Memory B cell (primary cell): Measurements from ENCODE around the gene SKI.
A peak's percentile ranks its signal among the peaks of the same experiment; 100 is the strongest.
"Not testable (repeated sequence)": the region's sequence is repeated elsewhere in the genome, so short reads cannot be mapped to it uniquely, and the experiment has no call there.

Source experiments
- ATAC-seq: fragments of 150-1000 bp; cut with Tn5 transposase; 2 replicates; pipeline ENCODE4 v1.10.0; 2021; ENCODE audit warnings: low read depth, mild to moderate bottlenecking, moderate library complexity
- DNase-seq, 2 donors: peaks; one replicate each; pipeline ENCODE4 v3.0.0; 2022; ENCODE audit warnings: low spot score in 2 of 2
- H3K27ac Mint-ChIP-seq: one replicate; pipeline ENCODE4 v1.8.0; 2022; ENCODE audit warnings: mild to moderate bottlenecking, moderate library complexity, mixed read lengths
- H3K27me3 Mint-ChIP-seq: one replicate; pipeline ENCODE4 v1.8.0; 2022; ENCODE audit warnings: mixed read lengths
- H3K36me3 Mint-ChIP-seq: one replicate; pipeline ENCODE4 v1.8.0; 2022; ENCODE audit warnings: mild to moderate bottlenecking, mixed read lengths
- H3K4me1 Mint-ChIP-seq: one replicate; pipeline ENCODE4 v1.8.0; 2022; ENCODE audit warnings: mixed read lengths
- H3K4me3 Mint-ChIP-seq: one replicate; pipeline ENCODE4 v1.8.0; 2022; ENCODE audit warnings: mild to moderate bottlenecking, moderate library complexity, mixed read lengths
- H3K9me3 Mint-ChIP-seq: one replicate; pipeline ENCODE4 v1.8.0; 2022; ENCODE audit warnings: mixed read lengths

Gene SKI

GRCh38 chr1:2257245-2257627 is 29.1 kb downstream of the SKI start:
- Mint-ChIP-seq H3K4me3 (no peak overlapping the region), H3K27me3 (no peaks in the 10 kb centered on the region), H3K27ac (no peak overlapping the region), H3K9me3 (no peaks in the 10 kb centered on the region), H3K4me1 (peaks cover 29% of the 10 kb centered on the region), H3K36me3 (peaks cover 5% of the 10 kb centered on the region)
- ATAC-seq: no peak
- no peak for DNase-seq

- DNase-seq (no peak), ATAC-seq (no peak)
- Mint-ChIP-seq H3K4me1 (peaks cover 29% of the 10 kb centered on the region), H3K27me3 (no peaks in the 10 kb centered on the region), H3K9me3 (no peaks in the 10 kb centered on the region), H3K4me3 (no peak overlapping the region), H3K36me3 (peaks cover 2% of the 10 kb centered on the region), H3K27ac (no peak overlapping the region)
Observed at GRCh38 chr1:2258122-2258681, 30.1 kb downstream of the SKI start.

GRCh38 chr1:2258996-2259395 is 30.9 kb downstream of the SKI start:
- DNase-seq (peak; percentile 63 to 70), ATAC-seq (peak; percentile 43)
- H3K4me3 Mint-ChIP-seq: no peak overlapping the region
- H3K4me1 Mint-ChIP-seq: peaks cover 32% of the 10 kb centered on the region
- H3K27ac Mint-ChIP-seq: peak overlapping the region; percentile 83
- H3K27me3 Mint-ChIP-seq: no peaks in the 10 kb centered on the region
- H3K9me3 Mint-ChIP-seq: no peaks in the 10 kb centered on the region
- H3K36me3 Mint-ChIP-seq: peaks cover 2% of the 10 kb centered on the region

DNA sequence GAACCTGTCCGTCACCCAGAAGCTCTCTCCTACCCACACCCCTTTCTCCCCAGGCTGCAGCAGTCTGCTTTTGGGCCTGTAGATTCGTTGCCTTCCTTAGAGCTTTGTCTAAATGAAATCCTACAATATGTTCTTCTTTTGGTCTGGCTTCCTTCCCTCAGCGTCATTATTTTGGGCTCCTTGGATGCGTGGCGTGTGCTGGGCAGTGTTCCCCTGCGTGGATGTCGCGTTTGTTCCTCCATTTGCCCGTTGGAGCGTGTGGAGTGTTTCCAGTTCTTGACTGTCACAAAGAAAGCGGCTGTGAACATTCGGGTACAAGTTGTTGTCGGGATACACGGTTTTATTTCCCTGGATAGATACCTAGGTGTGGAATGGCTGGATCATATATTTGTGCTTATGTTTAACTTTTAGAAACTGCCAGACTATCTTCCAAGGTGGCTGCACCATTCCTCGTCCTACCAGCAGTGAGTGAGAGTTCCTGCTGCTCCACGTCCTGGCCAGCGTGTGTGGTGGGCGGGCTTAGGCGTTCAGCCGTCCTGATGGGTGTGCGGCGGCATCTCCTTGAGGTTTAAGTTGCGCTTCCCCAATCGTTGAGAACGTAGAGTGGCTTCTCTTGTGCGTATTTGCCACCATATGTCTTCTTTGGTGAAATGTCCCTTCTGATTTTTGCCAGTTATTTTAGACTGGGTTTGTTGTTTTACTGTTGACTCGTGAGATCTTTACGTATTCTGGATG is 31.7 kb downstream of the SKI start:
- Mint-ChIP-seq H3K9me3 (no peaks in the 10 kb centered on the region), H3K4me3 (peak overlapping the region; percentile 4), H3K27me3 (no peaks in the 10 kb centered on the region), H3K4me1 (peaks cover 33% of the 10 kb centered on the region), H3K36me3 (peaks cover 2% of the 10 kb centered on the region), H3K27ac (peak overlapping the region; percentile 83)
- no peak for ATAC-seq
- DNase-seq: no peak

DNA sequence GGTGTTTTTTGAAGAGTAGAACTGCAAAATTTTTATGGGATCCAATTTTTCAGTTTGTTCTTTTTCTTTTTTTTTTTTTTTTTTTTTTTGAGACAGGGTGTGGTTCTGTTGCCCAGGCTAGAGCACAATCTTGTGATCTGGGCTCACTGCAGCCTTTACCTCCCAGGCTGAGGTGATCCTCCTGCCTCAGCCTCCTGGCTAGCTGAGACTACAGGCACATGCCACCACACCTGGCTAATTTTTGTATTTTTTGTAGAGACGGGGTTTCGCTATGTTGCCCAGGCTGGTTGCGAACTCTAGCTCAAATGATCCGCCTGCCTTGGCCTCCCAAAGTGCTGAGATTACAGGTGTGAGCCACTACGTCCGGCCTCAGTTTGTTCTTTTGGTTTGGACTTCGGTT is 32.4 kb downstream of the SKI start:
- DNase-seq, H3K27me3 Mint-ChIP-seq, H3K9me3 Mint-ChIP-seq, ATAC-seq, H3K36me3 Mint-ChIP-seq: not testable (repeated sequence)
- peak overlapping the region; percentile 83 for H3K27ac Mint-ChIP-seq
- H3K4me3 Mint-ChIP-seq: peak overlapping the region; percentile 4
- peaks cover 40% of the 10 kb centered on the region for H3K4me1 Mint-ChIP-seq

GRCh38 chr1:2260917-2261316 is 32.8 kb downstream of the SKI start:
- ATAC-seq (no peak), DNase-seq (no peak)
- Mint-ChIP-seq H3K27me3 (no peaks in the 10 kb centered on the region), H3K4me3 (no peak overlapping the region), H3K9me3 (no peaks in the 10 kb centered on the region), H3K36me3 (peaks cover 7% of the 10 kb centered on the region), H3K27ac (no peak overlapping the region), H3K4me1 (peaks cover 40% of the 10 kb centered on the region)

DNA sequence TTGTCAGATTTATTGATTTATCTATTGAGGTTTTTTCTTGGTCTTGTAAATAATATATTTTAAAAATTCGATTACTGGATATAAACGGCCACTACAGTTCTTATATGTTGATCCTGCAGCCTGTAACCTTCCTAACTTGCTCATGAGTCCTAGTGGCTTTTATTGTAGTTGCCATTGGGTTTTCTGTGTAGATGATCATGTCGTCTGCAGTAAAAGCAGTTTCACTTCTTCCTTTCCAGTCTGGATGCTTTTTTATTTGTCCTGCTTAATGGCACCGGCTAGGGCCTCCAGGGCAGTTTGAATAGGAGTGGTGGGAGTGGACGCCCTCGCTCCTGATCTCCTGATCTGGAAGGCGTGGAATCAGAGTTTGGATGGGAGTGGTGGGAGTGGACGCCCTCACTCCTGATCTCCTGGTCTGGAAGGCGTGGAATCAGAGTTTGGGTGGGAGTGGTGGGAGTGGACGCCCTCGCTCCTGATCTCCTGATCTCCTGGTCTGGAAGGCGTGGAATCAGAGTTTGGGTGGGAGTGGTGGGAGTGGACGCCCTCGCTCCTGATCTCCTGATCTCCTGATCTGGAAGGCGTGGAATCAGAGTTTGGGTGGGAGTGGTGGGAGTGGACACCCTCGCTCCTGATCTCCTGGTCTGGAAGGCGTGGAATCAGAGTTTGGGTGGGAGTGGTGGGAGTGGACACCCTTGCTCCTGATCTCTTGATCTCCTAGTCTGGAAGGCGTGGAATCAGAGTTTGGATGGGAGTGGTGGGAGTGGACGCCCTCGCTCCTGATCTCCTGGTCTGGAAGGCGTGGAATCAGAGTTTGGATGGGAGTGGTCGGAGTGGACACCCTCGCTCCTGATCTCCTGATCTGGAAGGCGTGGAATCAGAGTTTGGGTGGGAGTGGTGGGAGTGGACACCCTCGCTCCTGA is 33.6 kb downstream of the SKI start:
- H3K9me3 Mint-ChIP-seq, H3K27me3 Mint-ChIP-seq, H3K27ac Mint-ChIP-seq, H3K4me3 Mint-ChIP-seq, H3K36me3 Mint-ChIP-seq, DNase-seq: not testable (repeated sequence)
- peaks cover 45% of the 10 kb centered on the region for H3K4me1 Mint-ChIP-seq
- peak; percentile 31 for ATAC-seq

DNA sequence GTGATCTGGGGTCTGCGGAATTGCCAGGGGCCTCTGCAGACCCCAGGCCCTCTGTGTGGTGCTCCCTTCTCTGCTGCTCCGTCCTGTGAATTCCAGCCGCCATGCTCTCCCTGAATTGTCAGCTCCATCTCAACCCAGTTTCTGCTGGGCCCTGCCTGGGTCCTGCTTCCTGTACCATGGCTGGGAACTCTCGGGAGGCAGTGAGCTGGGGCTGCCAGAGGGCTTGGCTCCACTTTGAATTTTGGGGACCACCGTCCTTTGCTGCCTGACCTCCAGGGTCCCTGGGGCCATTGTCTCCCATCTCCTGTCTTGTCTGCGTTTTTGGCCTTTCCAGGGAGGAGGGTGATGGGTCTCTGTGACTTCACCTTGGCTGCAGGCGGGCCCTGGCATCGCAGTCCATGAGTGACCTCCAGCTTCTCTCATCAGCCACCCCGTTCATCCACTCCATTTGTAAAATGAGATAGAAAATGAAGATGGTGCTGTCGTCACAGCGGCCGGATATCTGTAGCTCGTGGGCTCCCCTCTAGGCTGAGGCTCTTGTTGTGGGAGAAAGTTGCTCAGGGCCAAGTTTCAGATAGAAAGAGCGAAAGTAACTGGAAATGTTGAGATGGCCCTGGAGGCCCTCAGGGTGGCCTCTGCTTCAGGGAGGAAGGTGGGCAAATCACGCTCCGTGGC is 38.3 kb downstream of the SKI start:
- H3K9me3 Mint-ChIP-seq: no peaks in the 10 kb centered on the region
- ATAC-seq (no peak), DNase-seq (no peak)
- H3K4me1 Mint-ChIP-seq: peaks cover 27% of the 10 kb centered on the region
- H3K36me3 Mint-ChIP-seq: peaks cover 9% of the 10 kb centered on the region
- peak overlapping the region; percentile 70 for H3K27ac Mint-ChIP-seq
- no peaks in the 10 kb centered on the region for H3K27me3 Mint-ChIP-seq
- no peak overlapping the region for H3K4me3 Mint-ChIP-seq

GRCh38 chr1:2267051-2267830 is 39.1 kb downstream of the SKI start:
- Mint-ChIP-seq H3K4me1 (peaks cover 26% of the 10 kb centered on the region), H3K27ac (no peak overlapping the region), H3K4me3 (no peak overlapping the region), H3K27me3 (no peaks in the 10 kb centered on the region), H3K36me3 (peaks cover 9% of the 10 kb centered on the region), H3K9me3 (no peaks in the 10 kb centered on the region)
- no peak for ATAC-seq
- no peak for DNase-seq

- H3K4me1 Mint-ChIP-seq: peaks cover 26% of the 10 kb centered on the region
- no peaks in the 10 kb centered on the region for H3K9me3 Mint-ChIP-seq
- H3K36me3 Mint-ChIP-seq: peaks cover 9% of the 10 kb centered on the region
- no peak overlapping the region for H3K27ac Mint-ChIP-seq
- ATAC-seq (no peak), DNase-seq (no peak)
- no peak overlapping the region for H3K4me3 Mint-ChIP-seq
- no peaks in the 10 kb centered on the region for H3K27me3 Mint-ChIP-seq
Observed at GRCh38 chr1:2267862-2268261, 39.7 kb downstream of the SKI start.

DNA sequence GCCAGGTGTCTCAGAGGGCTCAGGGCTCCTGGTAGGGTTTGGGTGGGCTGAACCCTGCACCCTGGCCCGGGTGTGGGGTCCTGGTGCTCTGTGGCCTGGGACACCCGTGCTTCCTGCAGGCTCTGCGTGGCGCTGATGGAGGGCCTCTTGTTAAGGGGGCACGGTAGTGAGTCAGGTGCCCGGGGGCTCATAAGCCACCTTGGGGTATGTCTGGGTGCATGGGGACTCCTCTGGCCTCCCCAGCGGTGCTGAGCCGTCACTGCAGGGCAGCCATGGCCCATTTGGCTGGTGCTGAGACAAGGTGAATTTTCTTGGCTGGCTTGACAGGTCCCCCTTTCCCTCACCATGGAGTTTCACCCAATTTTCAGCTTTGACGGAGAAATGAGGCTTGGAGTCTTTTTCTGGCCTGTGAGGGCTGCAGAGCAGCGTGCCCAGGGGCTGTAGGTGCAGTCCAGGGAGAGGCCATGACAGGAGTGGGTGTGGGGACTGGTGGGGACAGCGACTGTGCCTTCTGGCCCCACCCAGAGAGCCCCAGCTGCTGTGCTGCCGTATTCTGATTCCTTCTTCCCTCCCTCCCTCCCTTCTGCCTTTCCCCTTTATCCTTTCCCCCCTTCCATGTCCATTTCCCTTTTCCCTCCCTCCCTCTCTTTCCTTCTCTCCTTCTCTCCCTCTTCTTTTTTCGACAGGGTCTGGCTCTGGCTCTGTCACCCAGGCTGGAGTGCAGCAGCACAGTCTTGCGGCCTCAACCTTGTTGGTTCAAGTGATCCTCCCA is 40.4 kb downstream of the SKI start:
- Mint-ChIP-seq H3K36me3 (peaks cover 9% of the 10 kb centered on the region), H3K4me3 (peak overlapping the region; percentile 11), H3K27me3 (no peaks in the 10 kb centered on the region), H3K4me1 (peaks cover 29% of the 10 kb centered on the region), H3K9me3 (no peaks in the 10 kb centered on the region), H3K27ac (peak overlapping the region; percentile 39)
- DNase-seq (no peak), ATAC-seq (no peak)

DNA sequence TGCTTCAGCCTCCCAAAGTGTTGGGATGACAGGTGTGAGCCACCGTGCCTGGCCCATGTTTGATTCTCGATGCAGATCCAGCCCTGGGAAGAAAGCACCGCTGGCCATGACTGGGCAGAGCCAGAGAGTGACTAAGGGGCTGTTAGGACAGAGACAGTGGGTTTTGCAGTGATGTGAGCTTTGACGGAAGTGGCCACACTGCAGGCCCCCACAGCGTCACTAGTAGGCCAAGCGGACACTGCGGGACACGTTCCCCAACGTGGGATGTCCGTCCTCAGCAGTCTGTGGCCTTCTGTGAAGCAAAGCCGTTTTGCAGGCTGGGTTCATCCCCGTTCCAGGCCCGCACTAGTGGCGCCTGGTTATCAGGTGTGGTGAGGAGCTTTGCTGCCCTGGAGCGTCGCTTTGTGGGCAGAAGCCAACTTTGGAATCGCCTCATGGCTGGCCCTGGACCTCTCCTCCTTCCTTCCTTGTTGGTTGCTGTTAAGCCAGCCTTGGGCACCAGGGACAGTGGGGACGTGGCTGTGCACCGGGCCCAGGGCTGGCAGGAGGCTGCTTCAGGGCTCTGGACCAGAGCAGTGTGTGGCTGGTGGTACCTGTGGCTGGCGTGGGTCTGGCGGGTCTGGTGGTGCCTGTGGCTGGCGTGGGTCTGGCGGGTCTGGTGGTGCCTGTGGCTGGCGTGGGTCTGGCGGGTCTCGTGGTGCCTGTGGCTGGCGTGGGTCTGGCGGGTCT is 41.2 kb downstream of the SKI start:
- H3K27ac Mint-ChIP-seq: peak overlapping the region; percentile 39
- no peak for ATAC-seq
- H3K27me3 Mint-ChIP-seq: no peaks in the 10 kb centered on the region
- no peak for DNase-seq
- H3K36me3 Mint-ChIP-seq: peaks cover 9% of the 10 kb centered on the region
- H3K9me3 Mint-ChIP-seq: no peaks in the 10 kb centered on the region
- no peak overlapping the region for H3K4me3 Mint-ChIP-seq
- peaks cover 30% of the 10 kb centered on the region for H3K4me1 Mint-ChIP-seq
